ENCODE data around the gene DSCAM.

DNA sequence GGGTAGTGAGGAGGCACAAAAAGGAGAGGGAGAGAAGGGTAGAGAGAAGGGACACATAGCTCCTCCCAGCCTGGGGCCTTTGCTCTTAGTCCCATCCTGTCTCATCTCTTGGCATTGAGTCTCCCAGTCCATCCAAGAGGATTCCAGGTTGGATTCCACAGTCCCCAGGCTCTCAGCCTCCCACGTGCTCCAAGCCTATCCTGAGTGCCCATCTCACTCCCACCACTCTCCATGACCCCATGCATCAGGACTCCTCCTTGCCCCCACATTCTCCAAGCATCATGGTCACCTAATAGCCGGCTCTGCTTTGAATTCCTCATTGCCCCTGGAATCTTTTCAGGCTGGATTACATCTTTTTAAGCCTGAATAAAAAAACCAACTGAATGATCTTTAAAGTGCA is 87.9 kb downstream of the DSCAM start:
- TF ChIP-seq, protein P1, sequence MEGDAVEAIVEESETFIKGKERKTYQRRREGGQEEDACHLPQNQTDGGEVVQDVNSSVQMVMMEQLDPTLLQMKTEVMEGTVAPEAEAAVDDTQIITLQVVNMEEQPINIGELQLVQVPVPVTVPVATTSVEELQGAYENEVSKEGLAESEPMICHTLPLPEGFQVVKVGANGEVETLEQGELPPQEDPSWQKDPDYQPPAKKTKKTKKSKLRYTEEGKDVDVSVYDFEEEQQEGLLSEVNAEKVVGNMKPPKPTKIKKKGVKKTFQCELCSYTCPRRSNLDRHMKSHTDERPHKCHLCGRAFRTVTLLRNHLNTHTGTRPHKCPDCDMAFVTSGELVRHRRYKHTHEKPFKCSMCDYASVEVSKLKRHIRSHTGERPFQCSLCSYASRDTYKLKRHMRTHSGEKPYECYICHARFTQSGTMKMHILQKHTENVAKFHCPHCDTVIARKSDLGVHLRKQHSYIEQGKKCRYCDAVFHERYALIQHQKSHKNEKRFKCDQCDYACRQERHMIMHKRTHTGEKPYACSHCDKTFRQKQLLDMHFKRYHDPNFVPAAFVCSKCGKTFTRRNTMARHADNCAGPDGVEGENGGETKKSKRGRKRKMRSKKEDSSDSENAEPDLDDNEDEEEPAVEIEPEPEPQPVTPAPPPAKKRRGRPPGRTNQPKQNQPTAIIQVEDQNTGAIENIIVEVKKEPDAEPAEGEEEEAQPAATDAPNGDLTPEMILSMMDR (IDR thresholded peaks at IDR 0.05) = no peak
- TF ChIP-seq EP300 (IDR thresholded peaks at IDR 0.05) (no peak), POLR2A (IDR thresholded peaks at IDR 0.05) (no peak), POLR2AphosphoS5 (IDR thresholded peaks at IDR 0.05) (no peak)

Data from gastroesophageal sphincter (tissue), 3 donors.